ENCODE data around the gene VKORC1L1.
"Not testable (repeated sequence)": the region's sequence is repeated elsewhere in the genome, so short reads cannot be mapped to it uniquely, and the experiment has no call there.

Gene VKORC1L1

GRCh38 chr7:65872776-65873581 lies at the start of gene VKORC1L1:
Gene VKORC1L1 (plus strand): TSS chr7:65873074. CDS start chr7:65873372, 298 bp downstream.
- DNase-seq (ENCODE audit: low read depth), result peak; percentile 49

GRCh38 chr7:65827366-65827765 lies 45.5 kb upstream of the VKORC1L1 start:
- no peak for DNase-seq (ENCODE audit: low read depth)

GRCh38 chr7:65832281-65832680 lies 40.6 kb upstream of the VKORC1L1 start:
- DNase-seq (ENCODE audit: low read depth), result no peak

GRCh38 chr7:65836684-65837083 lies 36.2 kb upstream of the VKORC1L1 start:
- DNase-seq (ENCODE audit: low read depth), result not testable (repeated sequence)

- DNase-seq (ENCODE audit: low read depth), result not testable (repeated sequence)
These were observed 35.3 kb upstream of the VKORC1L1 start for GRCh38 chr7:65837541-65837956.

GRCh38 chr7:65839846-65840245 lies 33.0 kb upstream of the VKORC1L1 start:
- no peak for DNase-seq (ENCODE audit: low read depth)

- no peak for DNase-seq (ENCODE audit: low read depth)
These were observed 32.4 kb upstream of the VKORC1L1 start for GRCh38 chr7:65840446-65840845.

GRCh38 chr7:65843616-65844015 lies 29.3 kb upstream of the VKORC1L1 start:
- not testable (repeated sequence) for DNase-seq (ENCODE audit: low read depth)

GRCh38 chr7:65846008-65846570 lies 26.8 kb upstream of the VKORC1L1 start:
- DNase-seq (ENCODE audit: low read depth), result no peak

- not testable (repeated sequence) for DNase-seq (ENCODE audit: low read depth)
These were observed 19.4 kb upstream of the VKORC1L1 start for GRCh38 chr7:65853426-65853825.

GRCh38 chr7:65853892-65854291 lies 19.0 kb upstream of the VKORC1L1 start:
- DNase-seq (ENCODE audit: low read depth), result not testable (repeated sequence)

GRCh38 chr7:65857321-65857894 lies 15.5 kb upstream of the VKORC1L1 start:
- not testable (repeated sequence) for DNase-seq (ENCODE audit: low read depth)

GRCh38 chr7:65858660-65859059 lies 14.2 kb upstream of the VKORC1L1 start:
- not testable (repeated sequence) for DNase-seq (ENCODE audit: low read depth)

GRCh38 chr7:65866244-65866643 lies 6.6 kb upstream of the VKORC1L1 start:
- DNase-seq (ENCODE audit: low read depth), result not testable (repeated sequence)

- not testable (repeated sequence) for DNase-seq (ENCODE audit: low read depth)
These were observed 5.2 kb upstream of the VKORC1L1 start for GRCh38 chr7:65867681-65868080.

GRCh38 chr7:65869312-65869711 lies 3.6 kb upstream of the VKORC1L1 start:
- peak; percentile 20 for DNase-seq (ENCODE audit: low read depth)

- DNase-seq (ENCODE audit: low read depth), result not testable (repeated sequence)
These were observed 1.4 kb upstream of the VKORC1L1 start for GRCh38 chr7:65871451-65871850.

GRCh38 chr7:65873582-65874193 lies 814 bp downstream of the VKORC1L1 start:
- not testable (repeated sequence) for DNase-seq (ENCODE audit: low read depth)

- not testable (repeated sequence) for DNase-seq (ENCODE audit: low read depth)
These were observed 2.8 kb downstream of the VKORC1L1 start for GRCh38 chr7:65875715-65876114.

GRCh38 chr7:65879292-65880153 lies 6.6 kb downstream of the VKORC1L1 start:
- DNase-seq (ENCODE audit: low read depth), result not testable (repeated sequence)

GRCh38 chr7:65880242-65880641 lies 7.4 kb downstream of the VKORC1L1 start:
- DNase-seq (ENCODE audit: low read depth), result not testable (repeated sequence)

GRCh38 chr7:65884983-65885382 lies 12.1 kb downstream of the VKORC1L1 start:
- DNase-seq (ENCODE audit: low read depth), result not testable (repeated sequence)

Data from non-pigmented ciliary epithelial cell (primary cell).